DMS153 treated with DMSO at 0.1 percent for 48 hours (cell line): ENCODE data around the gene SRP68.
"Not testable (repeated sequence)": the region's sequence is repeated elsewhere in the genome, so short reads cannot be mapped to it uniquely, and the experiment has no call there.

Source experiments
- DNase-seq: peaks from one replicate; lab custom pipeline; 2025; ENCODE audit not compliant: unreplicated experiment; lab: John Stamatoyannopoulos, UW

The SRP68 gene

GRCh38 chr17:76090517-76091129, 18.3 kb upstream of the SRP68 start:
- DNase-seq, result no peak

DNA sequence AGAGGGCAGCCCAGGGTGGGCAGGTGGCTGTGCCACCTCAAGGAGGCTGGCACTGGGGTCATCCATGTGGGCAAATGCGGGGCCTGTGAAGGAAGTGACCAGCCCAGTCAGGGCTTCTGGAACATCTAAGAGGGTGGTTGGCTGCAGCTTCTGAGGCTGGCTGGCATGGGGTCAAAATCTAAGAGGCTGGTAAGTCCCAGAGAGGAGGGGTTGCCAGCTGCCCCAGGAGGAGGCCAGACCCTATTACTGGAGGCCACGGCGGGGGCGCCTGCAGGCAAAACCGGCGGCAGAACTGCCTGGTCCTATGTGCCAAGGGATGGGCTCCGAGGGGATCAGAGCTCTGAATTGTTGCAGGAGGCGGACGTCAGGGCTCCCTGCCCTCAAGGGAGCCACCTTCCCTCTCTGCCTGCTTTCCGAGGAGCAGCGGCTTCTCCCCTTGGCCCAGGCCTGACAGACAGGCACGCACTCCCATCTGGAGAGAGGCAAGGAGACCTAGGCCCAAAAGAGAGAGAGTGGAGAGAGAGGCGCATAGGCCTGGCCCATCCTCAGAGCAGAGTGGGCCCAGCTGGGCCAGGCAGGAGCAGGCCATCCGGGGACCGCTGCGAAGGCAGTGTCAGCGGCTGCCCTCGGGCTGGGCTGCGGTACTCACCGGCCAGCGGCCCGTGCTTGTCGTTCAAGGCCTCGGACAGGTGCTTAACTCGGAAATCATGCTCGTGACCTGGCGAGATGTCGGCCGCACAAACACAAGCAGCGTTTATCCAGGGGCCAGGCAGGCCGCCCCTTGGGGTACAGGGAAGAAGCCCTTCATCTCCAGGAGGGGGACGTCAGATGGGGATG, 17.6 kb upstream of the SRP68 start:
- DNase-seq, result no peak

DNA sequence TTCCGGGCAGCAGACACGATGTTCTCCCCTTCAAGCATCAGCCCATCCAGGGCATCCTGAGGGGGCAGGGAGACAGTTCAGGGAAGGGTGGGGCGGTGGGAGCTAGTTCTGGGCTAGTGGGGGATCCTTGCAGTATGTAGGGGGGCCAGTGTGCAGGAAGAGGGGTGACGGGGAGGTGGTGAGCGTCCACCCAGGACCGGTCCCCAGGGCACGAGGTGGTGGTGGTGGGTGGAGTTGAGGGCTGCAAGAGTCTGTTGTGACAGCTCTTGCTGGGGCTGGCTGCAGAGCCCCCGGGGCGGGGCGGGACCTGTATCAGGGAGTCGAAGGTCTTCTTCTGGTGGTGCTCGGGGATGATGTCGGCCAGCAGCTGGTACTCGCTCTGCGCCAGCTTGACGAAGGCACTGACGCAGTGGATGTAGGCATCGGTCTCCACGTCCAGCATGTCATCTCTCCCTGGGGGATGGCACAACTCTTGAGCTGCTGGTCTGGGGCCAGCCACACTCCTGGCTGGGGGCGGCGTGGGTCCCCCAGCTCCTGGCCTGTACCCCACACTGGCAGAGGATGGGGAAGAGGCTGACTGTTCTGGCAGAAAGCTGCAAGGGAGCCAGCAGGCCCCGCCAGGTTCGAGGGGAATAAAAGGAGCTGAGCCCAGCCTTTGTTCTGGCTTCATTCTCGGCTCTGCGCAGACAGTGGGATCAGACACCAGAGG, 16.7 kb upstream of the SRP68 start:
- DNase-seq, result no peak

GRCh38 chr17:76088041-76088867, 15.9 kb upstream of the SRP68 start:
- no peak for DNase-seq

GRCh38 chr17:76087531-76087930, 15.2 kb upstream of the SRP68 start:
- DNase-seq, result no peak

DNA sequence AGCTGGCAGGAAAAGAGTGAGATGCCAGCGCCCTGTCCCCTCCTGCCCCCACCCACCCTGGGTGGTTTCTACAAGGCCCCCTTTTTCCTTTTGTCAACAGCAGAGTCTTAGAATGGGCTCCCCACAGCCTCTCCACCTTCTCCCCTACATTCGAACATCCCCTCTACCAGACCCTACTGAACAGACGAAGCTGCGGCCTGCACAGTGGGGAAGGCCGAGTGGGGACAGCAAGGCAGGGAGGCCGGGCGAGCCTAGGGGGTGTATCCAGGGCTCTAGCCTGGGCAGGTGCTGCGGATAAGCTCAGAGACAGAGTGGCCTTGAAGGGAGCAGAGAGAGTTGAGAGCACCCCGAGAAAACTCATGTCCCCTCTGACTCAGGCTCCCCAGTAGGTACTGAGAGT, 14.1 kb upstream of the SRP68 start:
- no peak for DNase-seq

DNA sequence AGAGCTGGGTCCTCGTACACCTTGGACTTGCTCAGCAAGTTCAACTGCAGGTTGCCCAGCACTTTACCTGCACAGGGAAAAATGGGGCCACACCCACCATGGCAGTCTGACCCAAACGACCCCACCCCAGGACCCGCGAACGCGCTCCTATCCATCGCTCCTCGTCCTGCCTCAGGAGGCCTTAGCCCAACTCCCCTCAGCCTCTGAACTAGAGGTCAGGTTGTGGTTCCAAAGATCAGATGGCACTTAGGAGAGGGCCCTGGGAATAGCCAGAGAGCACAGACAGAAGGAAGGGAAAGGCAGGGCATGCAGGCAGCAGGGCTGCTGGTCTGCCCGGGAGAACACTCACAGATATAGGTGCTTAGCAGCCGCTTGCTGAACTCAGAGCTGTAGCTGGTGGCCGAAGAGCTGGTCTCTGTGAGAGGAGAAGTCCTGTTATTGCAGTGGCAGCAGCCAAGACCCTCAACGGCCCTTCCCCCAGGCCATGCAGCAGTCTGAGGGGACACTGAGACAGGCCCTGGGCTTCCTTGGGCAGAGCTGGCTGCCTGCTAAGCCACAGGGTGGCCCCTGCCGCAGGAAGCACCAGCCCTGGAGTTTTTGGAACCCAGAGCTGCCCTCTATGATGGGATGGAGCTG, 13.5 kb upstream of the SRP68 start:
- no peak for DNase-seq

DNA sequence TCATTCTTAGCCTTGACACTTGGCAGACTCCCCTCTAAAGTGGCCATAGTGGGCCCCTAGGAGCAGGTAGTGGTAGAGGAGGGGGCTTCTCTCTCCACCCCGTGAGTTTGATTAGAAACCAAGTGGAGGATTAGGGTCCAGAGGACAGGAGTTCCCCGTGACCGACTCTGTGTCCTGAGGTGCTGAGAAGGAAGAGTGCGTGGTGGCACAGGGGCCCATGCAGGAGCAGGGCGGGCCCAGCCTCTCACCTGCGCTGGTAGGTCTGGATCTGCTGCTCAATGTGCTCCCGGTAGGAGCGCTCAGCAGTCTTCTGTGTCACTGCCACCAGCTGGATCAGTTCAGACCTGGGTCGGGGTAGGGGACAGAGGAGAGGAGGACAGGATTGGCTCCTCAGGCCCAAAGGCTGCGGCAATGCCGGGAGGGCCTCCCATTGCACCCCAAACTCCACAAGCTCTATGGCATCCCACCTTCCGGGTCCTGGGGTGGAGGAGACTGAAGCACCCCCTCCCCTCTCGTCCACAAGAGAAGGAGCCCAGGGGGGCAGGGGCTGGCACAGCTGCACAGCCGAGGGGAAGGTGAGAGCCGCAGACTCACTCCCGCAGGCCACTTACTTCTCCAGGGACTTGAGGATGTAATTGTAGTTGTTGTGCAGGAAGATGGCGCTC, 12.9 kb upstream of the SRP68 start:
- no peak for DNase-seq

GRCh38 chr17:76083536-76084182, 11.3 kb upstream of the SRP68 start:
- DNase-seq, result no peak

DNA sequence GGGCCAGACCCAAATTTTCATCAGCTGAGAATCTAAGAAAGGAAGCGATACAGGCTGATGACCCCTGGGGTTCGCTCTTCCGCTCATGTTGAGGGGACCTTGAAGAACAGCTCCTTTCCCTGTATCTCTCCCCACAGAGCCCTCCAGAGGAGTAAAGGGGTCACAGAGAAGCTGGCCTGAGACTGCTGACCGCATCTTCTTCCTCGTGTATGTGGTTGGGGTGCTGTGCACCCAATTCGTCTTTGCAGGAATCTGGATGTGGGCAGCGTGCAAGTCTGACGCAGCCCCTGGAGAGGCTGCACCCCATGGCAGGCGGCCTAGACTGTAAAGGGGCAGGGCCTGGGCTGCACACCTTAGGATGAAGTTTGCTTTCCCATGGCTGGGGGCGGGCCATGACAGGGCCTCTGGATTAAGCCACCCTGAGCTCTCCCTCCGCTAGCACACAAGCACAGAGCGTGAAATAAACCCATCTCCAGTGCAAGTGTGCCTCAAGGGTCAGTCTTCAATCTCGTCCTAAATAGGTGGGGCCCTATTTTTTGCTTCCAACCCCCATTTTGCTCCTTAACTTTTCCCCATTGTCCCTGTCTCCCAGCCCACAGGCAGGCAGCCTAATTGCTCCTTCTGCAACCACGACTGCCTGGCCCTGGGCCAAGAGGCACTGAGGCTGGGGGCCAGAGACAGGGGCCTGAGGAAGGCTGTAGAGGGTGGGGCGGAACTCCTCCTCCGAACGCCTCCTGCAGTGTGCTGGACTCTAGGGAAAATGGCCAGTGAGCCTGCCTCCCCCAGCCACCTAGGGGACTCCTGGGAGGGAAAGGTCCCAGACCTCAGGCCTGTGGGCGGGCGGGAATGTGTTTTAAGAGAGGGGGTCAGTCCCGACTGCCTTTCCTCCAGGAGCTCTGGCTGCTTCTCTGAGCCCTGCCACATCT, 10.3 kb upstream of the SRP68 start:
- no peak for DNase-seq

DNA sequence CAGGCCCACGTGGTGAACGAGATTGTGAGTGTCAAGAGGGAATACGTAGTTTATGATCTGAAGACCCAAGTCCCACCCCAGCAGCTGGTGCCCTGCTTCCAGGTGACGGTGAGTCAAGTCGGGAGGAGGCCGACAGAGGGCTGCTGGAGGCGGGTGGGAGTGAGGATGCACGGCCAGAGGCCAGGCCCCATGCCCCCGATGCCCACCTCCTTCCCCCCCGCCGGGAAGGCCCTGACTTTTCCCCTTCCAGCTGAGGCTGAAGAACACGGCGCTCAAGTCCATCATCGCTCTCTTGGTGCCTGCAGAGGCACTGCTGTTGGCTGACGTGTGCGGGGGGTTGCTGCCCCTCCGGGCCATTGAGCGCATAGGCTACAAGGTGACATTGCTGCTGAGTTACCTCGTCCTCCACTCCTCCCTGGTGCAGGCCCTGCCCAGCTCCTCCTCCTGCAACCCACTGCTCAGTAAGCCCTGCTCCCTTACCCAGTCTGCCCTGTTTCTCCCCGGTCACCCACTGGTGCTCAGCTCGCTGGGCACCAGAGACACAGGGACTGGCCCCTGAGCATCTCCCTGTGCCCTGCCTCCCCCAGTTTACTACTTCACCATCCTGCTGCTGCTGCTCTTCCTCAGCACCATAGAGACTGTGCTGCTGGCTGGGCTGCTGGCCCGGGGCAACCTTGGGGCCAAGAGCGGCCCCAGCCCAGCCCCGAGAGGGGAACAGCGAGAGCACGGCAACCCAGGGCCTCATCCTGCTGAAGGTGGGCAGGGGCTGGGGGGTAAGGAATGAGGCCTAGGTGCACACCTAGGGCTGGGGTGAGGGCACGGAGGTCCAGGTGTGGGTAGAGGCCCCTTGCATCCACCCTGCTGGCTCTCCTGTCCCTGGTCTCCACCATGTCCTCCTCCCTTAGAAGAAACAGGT, 9.2 kb upstream of the SRP68 start:
- DNase-seq, result no peak

- no peak for DNase-seq
Observed at GRCh38 chr17:76080768-76081287, 8.5 kb upstream of the SRP68 start.

DNA sequence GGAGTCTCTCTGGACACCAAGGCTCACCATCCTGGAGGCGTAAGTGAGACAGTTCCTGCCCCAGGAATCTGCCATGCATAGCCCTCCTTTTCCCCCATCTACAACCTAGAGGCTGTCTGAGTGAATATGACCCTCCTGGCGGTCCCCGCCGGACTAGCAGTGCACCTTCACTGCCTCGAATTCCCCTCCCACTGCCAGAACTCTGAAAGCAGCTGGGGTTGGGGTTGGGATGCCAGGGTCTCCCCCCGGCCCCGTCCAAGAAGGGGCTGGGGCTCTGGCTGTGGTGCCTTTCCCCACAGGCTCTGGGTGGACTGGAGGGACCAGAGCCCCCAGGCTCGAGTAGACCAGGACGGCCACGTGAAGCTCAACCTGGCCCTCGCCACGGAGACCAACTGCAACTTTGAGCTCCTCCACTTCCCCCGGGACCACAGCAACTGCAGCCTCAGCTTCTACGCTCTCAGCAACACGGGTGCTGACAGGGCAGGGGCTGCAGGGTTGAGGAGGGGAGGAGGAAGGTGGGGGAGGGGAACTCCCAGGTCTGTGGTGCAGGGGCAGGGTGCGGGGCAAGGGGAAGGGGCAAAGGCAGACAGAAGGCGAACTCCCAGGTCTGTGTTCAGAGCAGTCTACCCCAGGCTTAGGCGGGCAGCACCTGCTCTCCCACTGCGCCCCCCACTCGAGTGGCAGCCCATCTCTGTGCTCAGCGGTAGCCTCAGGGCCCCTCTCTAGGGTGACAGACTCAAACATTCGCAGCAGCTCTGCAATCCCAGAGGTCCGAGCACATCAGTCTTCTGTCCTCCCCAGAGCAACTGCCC, 7.8 kb upstream of the SRP68 start:
- no peak for DNase-seq

- DNase-seq, result no peak
Observed at GRCh38 chr17:76079535-76079955, 7.2 kb upstream of the SRP68 start.

DNA sequence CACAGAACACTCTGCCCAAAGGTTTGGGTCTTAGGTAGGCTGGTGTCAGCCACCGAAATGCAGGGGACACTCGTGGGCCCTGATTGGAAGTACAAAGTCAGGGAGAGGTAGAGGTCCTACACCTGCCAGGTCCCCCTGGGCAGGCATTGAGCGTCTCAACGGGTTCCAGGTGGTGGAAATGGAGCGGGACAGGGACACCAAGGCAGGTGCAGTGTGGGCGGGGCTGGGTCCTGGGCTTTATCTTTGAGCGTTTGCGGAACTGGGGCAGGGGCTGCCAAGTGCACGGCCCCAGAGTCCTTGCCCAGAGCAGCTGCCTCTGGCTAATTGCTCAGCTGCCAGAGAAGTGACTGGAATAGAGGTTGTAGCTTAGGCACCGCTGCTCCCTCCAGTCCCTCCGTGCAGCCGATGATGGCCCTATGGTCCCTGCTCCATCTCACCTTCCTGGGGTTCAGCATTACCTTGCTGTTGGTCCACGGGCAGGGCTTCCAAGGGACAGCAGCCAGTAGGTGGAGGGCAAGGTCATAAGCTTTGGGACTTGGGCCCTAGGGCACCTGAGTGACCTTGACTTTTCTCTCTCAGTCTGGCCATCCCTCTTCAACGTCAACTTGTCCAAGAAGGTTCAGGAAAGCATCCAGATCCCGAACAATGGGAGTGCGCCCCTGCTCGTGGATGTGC, 6.7 kb upstream of the SRP68 start, which contains the start of gene ZACN:
Gene ZACN, plus strand, starts transcription at position 323 of the 675 bp plus-strand sequence. Its CDS starts 83 bp downstream, at position 406.
- no peak for DNase-seq

DNA sequence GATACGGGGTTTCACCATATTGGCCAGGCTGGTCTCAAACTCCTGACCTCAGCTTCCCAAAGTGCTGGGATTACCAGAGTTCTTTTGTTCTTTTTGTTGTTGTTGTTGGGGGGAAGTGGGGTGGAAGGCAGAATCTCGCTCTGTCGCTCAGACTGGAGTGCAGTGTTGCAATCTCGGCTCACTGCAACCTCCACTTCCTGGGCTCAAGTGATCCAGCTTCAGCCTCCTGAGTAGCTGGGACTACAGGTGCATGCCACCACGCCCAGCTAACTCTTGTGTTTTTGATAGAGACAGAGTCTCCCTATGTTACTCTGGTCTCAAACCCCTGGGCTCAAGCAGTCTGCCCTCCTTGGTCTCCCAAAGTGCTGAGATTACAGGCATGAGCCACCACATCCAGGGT, 6.1 kb upstream of the SRP68 start:
- DNase-seq, result not testable (repeated sequence)
